ENCODE measurements around the gene ZBTB8B.

The ZBTB8B gene

DNA sequence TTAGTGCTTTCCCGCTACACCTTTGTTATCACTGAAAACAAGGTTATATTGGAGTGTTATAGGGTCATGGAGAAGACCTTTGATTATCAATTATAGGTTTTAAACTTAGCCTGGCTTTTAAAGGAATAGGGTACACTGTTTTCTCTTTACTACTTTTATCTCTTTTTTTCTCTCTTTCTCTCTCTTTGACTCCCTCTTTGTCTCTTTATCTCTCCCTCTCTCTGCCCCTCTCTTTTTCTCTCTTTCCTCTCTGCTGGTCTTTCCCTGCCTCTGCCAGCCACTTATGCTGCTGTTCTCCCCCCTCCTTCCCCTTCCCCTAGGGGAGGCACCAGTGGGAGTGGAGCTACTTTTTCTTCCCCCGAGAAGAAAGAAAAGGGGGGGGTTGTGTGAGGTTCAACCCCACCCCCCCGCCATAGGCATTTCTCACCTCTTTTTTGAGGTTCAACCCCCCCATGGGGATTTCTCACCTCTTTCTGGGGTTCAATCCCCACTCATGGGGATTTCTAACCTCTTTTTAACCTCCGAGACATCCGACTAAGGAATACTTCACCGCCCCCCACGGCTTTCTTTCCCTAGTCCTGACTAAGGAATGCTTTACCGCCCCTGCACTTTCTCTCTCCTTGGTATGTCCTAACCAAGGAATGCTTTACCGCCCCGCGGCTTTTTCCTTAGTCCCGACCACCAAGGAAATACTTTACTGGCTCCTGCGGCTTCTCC, 17.2 kb upstream of the ZBTB8B start:
- TF ChIP-seq, protein P1, sequence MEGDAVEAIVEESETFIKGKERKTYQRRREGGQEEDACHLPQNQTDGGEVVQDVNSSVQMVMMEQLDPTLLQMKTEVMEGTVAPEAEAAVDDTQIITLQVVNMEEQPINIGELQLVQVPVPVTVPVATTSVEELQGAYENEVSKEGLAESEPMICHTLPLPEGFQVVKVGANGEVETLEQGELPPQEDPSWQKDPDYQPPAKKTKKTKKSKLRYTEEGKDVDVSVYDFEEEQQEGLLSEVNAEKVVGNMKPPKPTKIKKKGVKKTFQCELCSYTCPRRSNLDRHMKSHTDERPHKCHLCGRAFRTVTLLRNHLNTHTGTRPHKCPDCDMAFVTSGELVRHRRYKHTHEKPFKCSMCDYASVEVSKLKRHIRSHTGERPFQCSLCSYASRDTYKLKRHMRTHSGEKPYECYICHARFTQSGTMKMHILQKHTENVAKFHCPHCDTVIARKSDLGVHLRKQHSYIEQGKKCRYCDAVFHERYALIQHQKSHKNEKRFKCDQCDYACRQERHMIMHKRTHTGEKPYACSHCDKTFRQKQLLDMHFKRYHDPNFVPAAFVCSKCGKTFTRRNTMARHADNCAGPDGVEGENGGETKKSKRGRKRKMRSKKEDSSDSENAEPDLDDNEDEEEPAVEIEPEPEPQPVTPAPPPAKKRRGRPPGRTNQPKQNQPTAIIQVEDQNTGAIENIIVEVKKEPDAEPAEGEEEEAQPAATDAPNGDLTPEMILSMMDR (IDR thresholded peaks at IDR 0.05) = no peak

DNA sequence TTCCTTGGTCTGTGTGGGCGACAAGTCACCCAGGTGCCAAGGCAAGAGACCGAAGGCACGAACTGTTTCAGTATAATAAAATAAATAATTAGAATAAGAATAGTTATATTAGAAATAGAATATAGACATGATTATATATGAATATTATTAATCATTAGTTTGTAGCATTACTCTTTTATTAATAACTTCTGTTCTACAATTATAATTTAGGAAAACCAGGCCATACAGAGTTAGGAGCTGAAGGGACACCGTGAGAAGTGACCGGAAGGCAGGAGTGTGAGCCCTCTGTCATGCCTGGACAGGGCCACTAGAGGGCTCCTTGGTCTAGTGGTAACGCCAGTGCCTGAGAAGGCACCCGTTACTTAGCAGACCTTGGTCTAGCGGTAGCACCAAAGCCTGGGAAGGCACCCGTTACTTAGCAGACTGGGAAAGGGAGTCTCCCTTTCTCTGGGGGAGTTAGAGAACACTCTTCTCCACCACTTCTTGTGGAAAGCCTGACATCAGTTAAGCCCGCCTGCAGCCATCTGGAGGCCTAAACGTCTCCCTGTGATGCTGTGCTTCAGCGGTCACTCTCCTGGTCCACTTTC, 16.6 kb upstream of the ZBTB8B start:
- TF ChIP-seq, protein P1 (IDR thresholded peaks at IDR 0.05) = peak; percentile 87

- TF ChIP-seq, protein P1 (IDR thresholded peaks at IDR 0.05) = 0 out of 2 replicates have a peak, but pooled peaks have one; percentile 18
These were observed 16.0 kb upstream of the ZBTB8B start for GRCh38 chr1:32448773-32449456.

DNA sequence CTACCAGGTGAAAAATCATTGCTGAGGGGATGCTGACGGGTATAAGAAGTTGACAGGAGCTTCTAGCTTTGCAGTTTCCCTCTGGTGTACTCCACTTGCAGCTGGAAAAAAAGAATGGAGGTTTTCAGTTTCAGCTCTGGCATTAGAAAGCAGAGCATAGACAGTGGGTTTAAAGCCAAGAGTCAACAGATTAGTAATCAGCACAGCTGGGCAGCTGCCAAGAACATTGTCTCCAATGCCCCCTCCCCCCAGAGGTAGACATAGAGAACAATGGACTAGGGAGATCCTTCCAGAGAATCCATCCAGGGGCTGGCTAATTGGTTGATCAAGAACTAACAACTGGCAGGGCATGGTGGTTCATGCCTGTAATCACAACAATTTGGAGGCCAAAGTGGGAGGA, 10.1 kb upstream of the ZBTB8B start:
- TF ChIP-seq, protein P1 (IDR thresholded peaks at IDR 0.05) = no peak

DNA sequence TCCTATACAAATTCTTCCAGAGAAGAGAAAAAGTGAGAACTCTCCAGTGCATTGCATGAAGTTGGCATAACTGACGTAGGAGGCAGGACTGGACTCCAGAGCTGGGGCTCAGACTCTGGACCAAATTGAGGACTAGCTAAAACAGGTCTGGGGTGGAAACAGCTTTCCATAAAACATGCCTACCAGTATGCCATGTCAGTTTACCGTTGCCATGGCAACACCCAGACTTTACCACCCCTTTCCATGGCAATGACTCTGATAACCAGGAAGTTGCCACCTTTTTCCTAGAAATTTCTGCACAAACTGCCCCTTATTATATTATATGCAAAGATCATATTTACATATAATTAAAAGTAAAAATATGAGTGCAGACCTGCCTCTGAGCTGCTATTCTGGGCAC, 8.9 kb upstream of the ZBTB8B start:
- TF ChIP-seq, protein P1 (IDR thresholded peaks at IDR 0.05) = no peak

- TF ChIP-seq, protein P1 (IDR thresholded peaks at IDR 0.05) = no peak
These were observed 619 bp upstream of the ZBTB8B start for GRCh38 chr1:32464191-32464715.

DNA sequence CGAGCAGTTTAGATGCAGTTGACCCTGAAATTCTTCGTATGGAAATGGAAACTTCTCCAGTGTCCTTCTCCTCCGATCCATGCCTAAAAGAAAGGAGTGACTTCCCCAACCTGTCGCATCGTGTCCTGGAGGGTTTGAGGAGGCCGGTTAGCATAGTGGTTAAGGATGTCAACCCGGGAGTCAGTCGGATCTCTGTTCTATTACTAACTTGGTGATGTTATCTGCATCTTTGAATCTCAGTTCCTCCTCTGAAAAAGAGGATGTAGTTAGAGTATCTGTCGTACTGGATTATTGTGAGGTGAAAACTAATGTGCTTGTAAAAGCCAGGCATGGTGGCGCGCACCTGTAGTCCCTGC, 684 bp downstream of the ZBTB8B start:
- TF ChIP-seq, protein P1 (IDR thresholded peaks at IDR 0.05) = no peak
